HepG2 (cell line): ENCODE results near the gene UBE3D. TPM values are rescaled to one million over a fixed set of nuclear protein-coding genes. Genes with fewer than 3 reads are reported as not detected.

Experiments
- ATAC-seq: fragments of 200-7000 bp; cut with Tn5 transposase; 3 replicates; pipeline ENCODE4 v1.9.1; 2020; ENCODE audit warnings: mild to moderate bottlenecking, moderate library complexity
- BruUV-seq: library from RNA; stranded (reverse); fragments of 400-500 nt; replicated peaks from 2 replicates; lab custom pipeline; 2021; lab: Mats Ljungman, UMichigan
- CTCF ChIA-PET: fragments of 300-600 bp; formaldehyde crosslinking; extraction: SDS; loops from one replicate; lab custom pipeline; 2021; ENCODE audit warnings: low total read pairs, inconsistent platforms, low intra/inter-chr PET ratio; lab: Yijun Ruan, JAX
- POLR2A ChIA-PET: fragments of 350-600 bp; sonication (Branson Sonifier 250); formaldehyde crosslinking; loops from one replicate; lab custom pipeline; 2020; ENCODE audit warnings: antibody characterized with exemption, inconsistent platforms; lab: Yijun Ruan, JAX
- DNase-seq: peaks from one replicate; pipeline ENCODE4 v3.0.0-alpha.2; 2015; ENCODE audit warnings: low spot score
- FAIRE-seq: peaks from 3 replicates; lab custom pipeline; 2011; peaks lifted over from hg19 to GRCh38; lab: Jason Lieb, UNC
- H2AFZ ChIP-seq: one replicate; pipeline ENCODE4 v1.6.1; 2011; ENCODE audit warnings: low read length, inconsistent platforms
- H3K27ac ChIP-seq: fragments of 300-600 bp; 3 replicates; pipeline ENCODE4 v1.8.0; 2011; ENCODE audit warnings: mixed run types, mild to moderate bottlenecking, mixed read lengths, low read length, inconsistent platforms; ENCODE audit not compliant: insufficient read depth; ENCODE audit errors: extremely low read length
- H3K27me3 ChIP-seq, 2 experiments: fragments of 200-600 bp in 1 of 2; 2 replicates in 1 of 2; 3 replicates in 1 of 2; pipeline versions ENCODE4 v1.6.0 to v1.8.0; 2011; ENCODE audit warnings: low read length in 2 of 2, mild to moderate bottlenecking in 2 of 2, moderate library complexity in 2 of 2, inconsistent platforms in 1 of 2; ENCODE audit not compliant: insufficient read depth in 2 of 2, control insufficient read depth in 1 of 2
- H3K36me3 ChIP-seq, 2 experiments: fragments of 200-600 bp in 1 of 2; replicated peaks in 1 of 2; 2 replicates in 1 of 2; 3 replicates in 1 of 2; pipeline versions ENCODE4 v1.5.1 to v1.8.0; 2011; ENCODE audit warnings: low read length in 2 of 2, inconsistent platforms in 1 of 2; ENCODE audit not compliant: insufficient read depth in 2 of 2, control insufficient read depth in 1 of 2
- H3K4me1 ChIP-seq: 2 replicates; pipeline ENCODE4 v1.5.1; 2012; ENCODE audit warnings: low read length, inconsistent platforms; ENCODE audit not compliant: insufficient read depth
- H3K4me2 ChIP-seq: 2 replicates; pipeline ENCODE4 v1.6.0; 2011; ENCODE audit warnings: low read depth, low read length, inconsistent platforms
- H3K4me3 ChIP-seq, 3 experiments: fragments of 200-600 bp in 1 of 3; sonication (generic), shearing (Covaris generic) in 1 of 3; replicated peaks in 1 of 3; 2 replicates each; pipeline ENCODE4 v1.5.1; 2011 to 2016; ENCODE audit warnings: low read length in 3 of 3, inconsistent platforms in 2 of 3, low read depth in 2 of 3, mild to moderate bottlenecking in 2 of 3, control low read depth in 1 of 3, mixed read lengths in 1 of 3; ENCODE audit not compliant: insufficient read depth in 1 of 3
- H3K79me2 ChIP-seq: one replicate; pipeline ENCODE4 v1.6.1; 2011; ENCODE audit warnings: low read length, inconsistent platforms; ENCODE audit not compliant: insufficient read depth
- H3K9ac ChIP-seq: 2 replicates; pipeline ENCODE4 v1.6.0; 2011; ENCODE audit warnings: mild to moderate bottlenecking, low read depth, low read length, inconsistent platforms; ENCODE audit not compliant: insufficient read depth
- H3K9me3 ChIP-seq: 2 replicates; pipeline ENCODE4 v1.5.1; 2012; ENCODE audit warnings: mild to moderate bottlenecking, low read length
- H4K20me1 ChIP-seq: 2 replicates; pipeline ENCODE4 v1.6.0; 2011; ENCODE audit warnings: inconsistent platforms, mild to moderate bottlenecking, low read length, moderate library complexity; ENCODE audit not compliant: insufficient read depth
- AKNA ChIP-seq: sonication (generic); formaldehyde crosslinking; IDR thresholded peaks from 2 replicates; pipeline ENCODE4 v1.4.0; 2020; ENCODE audit warnings: missing genetic modification reagents, borderline replicate concordance
- ATF1 ChIP-seq: IDR thresholded peaks from 2 replicates; pipeline ENCODE4 v1.6.1; 2016; ENCODE audit warnings: mild to moderate bottlenecking, control low read depth
- BRF2 ChIP-seq: sonication (generic); formaldehyde crosslinking; IDR thresholded peaks from 2 replicates; pipeline ENCODE4 v1.8.1; 2022; ENCODE audit warnings: mild to moderate bottlenecking, missing genetic modification reagents
- IKZF4 ChIP-seq: sonication (generic); formaldehyde crosslinking; IDR thresholded peaks from 2 replicates; pipeline ENCODE4 v1.5.1; 2020; ENCODE audit warnings: borderline replicate concordance, mild to moderate bottlenecking, low read depth, missing genetic modification reagents; ENCODE audit errors: not compliant biosample characterization
- MYNN ChIP-seq: sonication (generic); formaldehyde crosslinking; IDR thresholded peaks from 2 replicates; pipeline ENCODE4 v1.4.0; 2020; ENCODE audit warnings: mild to moderate bottlenecking, low read depth, missing genetic modification reagents
- NFE2 ChIP-seq: sonication (generic); formaldehyde crosslinking; IDR thresholded peaks from 2 replicates; pipeline ENCODE4 v1.4.0; 2020; ENCODE audit warnings: missing genetic modification reagents
- NR2F6 ChIP-seq, 2 experiments: IDR thresholded peaks; 2 replicates each; pipeline ENCODE4 v1.6.1; 2016; ENCODE audit warnings: antibody characterized with exemption in 1 of 2, mild to moderate bottlenecking in 1 of 2
- PREB ChIP-seq: sonication (generic); formaldehyde crosslinking; IDR thresholded peaks from 2 replicates; pipeline ENCODE4 v1.4.0; 2020; ENCODE audit warnings: missing genetic modification reagents
- TBP ChIP-seq: sonication (generic); formaldehyde crosslinking; IDR thresholded peaks from 2 replicates; pipeline ENCODE4 v1.5.0; 2020; ENCODE audit warnings: missing genetic modification reagents
- ZNF619 ChIP-seq: sonication (generic); formaldehyde crosslinking; IDR thresholded peaks from 2 replicates; pipeline ENCODE4 v1.4.0; 2020; ENCODE audit warnings: mild to moderate bottlenecking, missing genetic modification reagents
- WGBS: methylation state at CpG from one replicate; pipeline ENCODE4 v1.1.6; 2017; ENCODE audit warnings: low lambda C conversion rate; 5-methylcytosine and 5-hydroxymethylcytosine counted together
- in situ Hi-C: cut with HindIII; loops from 2 replicates; pipeline ENCODE4 v1.10.0; 2017; ENCODE audit warnings: low pct_unique_long_range_greater_than_20kb; ENCODE audit not compliant: extremely low pct_ligation_motif_present
- intact Hi-C: fragments of 100-400 bp; cut with micrococcal nuclease; formaldehyde crosslinking; loops from one replicate; pipeline ENCODE4 v1.10.0; 2022; ENCODE audit not compliant: unreplicated experiment
- polyA plus RNA-seq, 8 experiments: library from polyadenylated mRNA; depleted of rRNA in 3 of 8; stranded (reverse) in 7 of 8; unstranded in 1 of 8; fragments of >200 nt; fragmentation: Illumina TruSeq in 4 of 8; extraction: Trizol in 4 of 8; gene quantifications; 2 replicates each; pipeline versions ENCODE4 v1.2.1 to v1.2.3, GENCODE V29; 2011 to 2016; ENCODE audit warnings: low read depth in 4 of 8, missing spikeins in 1 of 8, mixed read lengths in 1 of 8; ENCODE audit not compliant: insufficient read depth in 1 of 8
- total RNA-seq, 5 experiments: library from RNA; depleted of rRNA; stranded (reverse); fragments of >200 nt; fragmentation: Illumina TruSeq; extraction: Trizol; gene quantifications; 2 replicates each; pipeline ENCODE4 v1.2.3, GENCODE V29; 2016; ENCODE audit warnings: low read depth in 1 of 5

Gene UBE3D
- total and polyA plus RNA-seq, 2 of the 13 experiments (the other 11 are each of a cell fraction or from before 2014, with no cell fraction given): 5.1 to 11.4 TPM

GRCh38 chr6:82867946-82868345, 197.7 kb downstream of the UBE3D start:
- no peak for ATAC-seq
- Histone ChIP-seq H3K27me3 (no peaks in the 10 kb centered on the region), H4K20me1 (no peaks in the 10 kb centered on the region), H3K9ac (no peak overlapping the region), H2AFZ (no peak overlapping the region), H3K9me3 (no peaks in the 10 kb centered on the region), H3K4me1 (peaks cover 17% of the 10 kb centered on the region), H3K4me3 (no peak overlapping the region), H3K36me3 (no peaks in the 10 kb centered on the region), H3K27ac (no peak overlapping the region), H3K4me2 (no peak overlapping the region), H3K79me2 (no peaks in the 10 kb centered on the region)
- no peak for TF ChIP-seq PREB
- TF ChIP-seq NFE2 (CRISPR knock-in tag): no peak
- no peak for TF ChIP-seq MYNN (CRISPR knock-in tag)
- TF ChIP-seq TBP (CRISPR knock-in tag): no peak
- TF ChIP-seq ZNF619 (CRISPR knock-in tag): no peak
- no peak for TF ChIP-seq AKNA (CRISPR knock-in tag)
- TF ChIP-seq ATF1 (CRISPR knock-in tag): no peak
- no peak for TF ChIP-seq NR2F6 (IDR thresholded peaks at IDR 0.05)
- TF ChIP-seq NR2F6 (CRISPR knock-in tag; IDR thresholded peaks at IDR 0.05): no peak
- no peak for TF ChIP-seq IKZF4 (CRISPR knock-in tag)
- TF ChIP-seq BRF2 (CRISPR knock-in tag): no peak
- CTCF ChIA-PET: no interaction called here
- WGBS: 4% methylated on average over 3 of the region's 3 CpGs
- no peak for FAIRE-seq
- DNase-seq: no peak
- in situ Hi-C loops (no loop called here), intact Hi-C loops (no loop called here)
- BruUV-seq: no TSS peak
- POLR2A ChIA-PET: no interaction called here
